HG03139 (cell line): Measurements from ENCODE around the gene FOXP2.
"Not testable (repeated sequence)": the region's sequence is repeated elsewhere in the genome, so short reads cannot be mapped to it uniquely, and the experiment has no call there.

Source experiments
- ATAC-seq: cut with Tn5 transposase; IDR thresholded peaks from one replicate; pipeline ENCODE4 v1.9.1; 2021; ENCODE audit not compliant: unreplicated experiment

Gene FOXP2

GRCh38 chr7:114488696-114489095 is 74.1 kb downstream of the FOXP2 start:
- ATAC-seq = no peak

- not testable (repeated sequence) for ATAC-seq
Measured at GRCh38 chr7:114497491-114497890, 82.9 kb downstream of the FOXP2 start.

GRCh38 chr7:114502454-114503254 is 88.0 kb downstream of the FOXP2 start:
- ATAC-seq = no peak

- ATAC-seq = no peak
Measured at GRCh38 chr7:114504586-114504985, 90.0 kb downstream of the FOXP2 start.

GRCh38 chr7:114507381-114507780 is 92.8 kb downstream of the FOXP2 start:
- ATAC-seq = no peak

GRCh38 chr7:114508086-114508485 is 93.5 kb downstream of the FOXP2 start:
- ATAC-seq = no peak

- ATAC-seq = not testable (repeated sequence)
Measured at GRCh38 chr7:114510824-114511223, 96.2 kb downstream of the FOXP2 start.

- no peak for ATAC-seq
Measured at GRCh38 chr7:114519240-114519639, 104.6 kb downstream of the FOXP2 start.

- no peak for ATAC-seq
Measured at GRCh38 chr7:114522081-114522480, 107.5 kb downstream of the FOXP2 start.

- ATAC-seq = no peak
Measured at GRCh38 chr7:114527589-114527988, 113.0 kb downstream of the FOXP2 start.

- no peak for ATAC-seq
Measured at GRCh38 chr7:114530057-114530611, 115.5 kb downstream of the FOXP2 start.

- ATAC-seq = no peak
Measured at GRCh38 chr7:114531326-114531725, 116.7 kb downstream of the FOXP2 start.

GRCh38 chr7:114533131-114533530 is 118.5 kb downstream of the FOXP2 start:
- ATAC-seq = no peak

- ATAC-seq = no peak
Measured at GRCh38 chr7:114534953-114535352, 120.3 kb downstream of the FOXP2 start.

GRCh38 chr7:114539575-114539974 is 125.0 kb downstream of the FOXP2 start:
- ATAC-seq = no peak

GRCh38 chr7:114540291-114540690 is 125.7 kb downstream of the FOXP2 start:
- no peak for ATAC-seq

- ATAC-seq = not testable (repeated sequence)
Measured at GRCh38 chr7:114547346-114547745, 132.7 kb downstream of the FOXP2 start.

- ATAC-seq = no peak
Measured at GRCh38 chr7:114548081-114548980, 133.7 kb downstream of the FOXP2 start.

- ATAC-seq = peak; percentile 50
Measured at GRCh38 chr7:114554781-114555537, 140.3 kb downstream of the FOXP2 start.

GRCh38 chr7:114567416-114567815 is 152.8 kb downstream of the FOXP2 start:
- no peak for ATAC-seq

- no peak for ATAC-seq
Measured at GRCh38 chr7:114569220-114569619, 154.6 kb downstream of the FOXP2 start.
